T-helper 2 cell treated with Interferon-gamma antibody and Interleukin-4, amounts not matched to agents 100 ng/mL and 5 ng/mL, for 36 hours (primary cell): ENCODE data around the gene ARHGEF37. TPM values are rescaled to one million over a fixed set of nuclear protein-coding genes. Genes with fewer than 3 reads are reported as not detected.

ENCODE experiments used
- intact Hi-C: fragments of 100-400 bp; cut with micrococcal nuclease; formaldehyde crosslinking; loops from one replicate; pipeline ENCODE4 v1.15.1; 2023
- total RNA-seq: library from RNA; stranded (reverse); gene quantifications from 2 replicates; pipeline ENCODE4 v1.2.3, GENCODE V29; 2022

Gene ARHGEF37
- total RNA-seq, 1 donor from 2014 or later: 0.68 TPM

DNA sequence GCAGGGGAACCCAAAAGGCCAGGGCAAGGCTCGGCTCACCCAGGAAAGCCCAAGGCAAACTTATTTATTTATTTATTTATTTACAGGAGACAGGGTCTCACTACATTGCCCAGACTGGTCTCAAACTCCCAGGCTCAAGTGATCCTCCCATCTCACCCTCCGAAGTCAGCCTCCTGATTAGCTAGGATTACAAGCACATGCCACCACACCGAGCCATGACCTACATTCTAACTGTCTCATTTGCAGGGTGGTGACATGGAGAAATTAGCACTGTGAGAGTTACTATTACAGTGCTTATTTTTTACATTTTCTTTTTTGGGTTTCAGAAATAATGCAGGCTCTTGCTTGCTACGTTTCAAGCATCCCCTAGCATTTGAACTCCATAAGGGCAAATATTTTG lies 18.1 kb downstream of the ARHGEF37 start:
- intact Hi-C loops: no loop called here

DNA sequence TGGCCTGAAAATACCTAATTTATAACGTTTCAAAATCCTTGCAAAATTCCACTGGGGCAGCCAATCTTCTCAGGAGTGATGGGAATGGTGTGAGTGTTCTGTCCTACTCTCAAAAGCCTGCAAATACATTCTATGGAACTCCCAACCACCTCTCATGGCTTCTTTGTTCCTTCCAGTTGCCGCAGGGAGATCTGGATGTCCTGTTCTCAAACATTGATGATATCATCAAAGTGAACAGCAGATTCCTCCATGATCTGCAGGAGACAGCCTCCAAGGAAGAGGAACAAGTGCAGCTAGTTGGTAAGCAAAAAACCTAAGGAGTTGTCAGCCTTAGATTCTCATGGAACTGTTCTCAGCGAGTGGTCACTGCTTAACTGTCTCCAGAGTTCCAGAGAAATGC lies 19.6 kb downstream of the ARHGEF37 start:
- intact Hi-C loops: no loop called here

DNA sequence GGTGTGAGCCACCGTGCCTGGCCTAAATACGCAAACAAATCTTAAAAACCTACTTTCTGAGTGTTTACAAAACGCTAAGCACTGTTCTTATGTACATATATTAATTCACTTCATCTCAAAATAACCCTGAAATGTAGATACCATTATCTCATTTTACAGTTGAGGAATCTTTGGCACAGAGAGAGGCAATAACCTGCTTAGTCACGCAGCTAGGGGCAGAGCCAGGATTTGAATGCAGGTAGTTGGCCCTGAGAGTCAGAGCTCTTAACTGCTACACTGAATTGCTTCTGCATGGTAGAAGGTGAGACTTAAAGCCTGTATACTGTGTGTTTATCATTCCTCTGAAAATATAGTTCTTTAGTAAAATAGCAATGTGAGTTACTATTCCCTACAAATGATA lies 21.9 kb downstream of the ARHGEF37 start:
- intact Hi-C loops: no loop called here

DNA sequence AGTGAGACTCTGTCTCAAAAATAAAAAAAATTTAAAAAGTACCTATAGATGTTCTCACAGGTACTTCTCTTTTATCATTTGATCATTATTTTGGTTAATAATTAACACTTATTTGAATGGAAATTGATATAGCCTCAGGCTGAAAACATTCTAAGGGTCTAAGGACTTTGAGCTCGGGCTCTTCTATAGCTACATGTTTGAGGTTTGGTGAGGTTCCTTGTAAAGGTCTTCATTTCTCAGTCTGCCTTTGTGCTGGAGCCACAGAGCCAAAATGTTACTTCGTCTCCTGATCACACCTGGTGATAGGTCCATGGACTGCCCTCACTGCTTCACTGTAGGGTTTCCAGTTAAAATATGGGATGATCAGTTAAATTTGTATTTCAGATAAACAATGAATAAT lies 22.6 kb downstream of the ARHGEF37 start:
- intact Hi-C loops: no loop called here

DNA sequence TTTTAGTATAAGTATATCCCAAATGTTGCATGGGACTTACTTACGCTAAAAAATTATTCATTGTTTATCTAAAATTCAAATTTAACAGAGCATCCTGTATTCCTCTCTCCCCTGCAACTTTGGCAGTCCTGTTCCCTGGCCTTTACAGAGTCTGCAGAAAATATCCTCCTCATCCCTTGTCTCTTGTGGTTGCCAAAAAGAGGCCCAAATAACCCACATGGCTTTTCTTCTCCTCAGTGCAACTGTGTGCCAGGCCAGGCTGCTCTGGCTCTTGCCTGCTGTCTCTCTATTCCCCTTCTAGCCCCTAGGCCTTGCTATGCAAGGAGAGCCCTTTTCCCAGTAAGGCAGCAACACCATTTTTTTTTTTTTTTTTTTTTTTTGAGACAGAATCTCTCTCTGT lies 23.0 kb downstream of the ARHGEF37 start:
- intact Hi-C loops: no loop called here

DNA sequence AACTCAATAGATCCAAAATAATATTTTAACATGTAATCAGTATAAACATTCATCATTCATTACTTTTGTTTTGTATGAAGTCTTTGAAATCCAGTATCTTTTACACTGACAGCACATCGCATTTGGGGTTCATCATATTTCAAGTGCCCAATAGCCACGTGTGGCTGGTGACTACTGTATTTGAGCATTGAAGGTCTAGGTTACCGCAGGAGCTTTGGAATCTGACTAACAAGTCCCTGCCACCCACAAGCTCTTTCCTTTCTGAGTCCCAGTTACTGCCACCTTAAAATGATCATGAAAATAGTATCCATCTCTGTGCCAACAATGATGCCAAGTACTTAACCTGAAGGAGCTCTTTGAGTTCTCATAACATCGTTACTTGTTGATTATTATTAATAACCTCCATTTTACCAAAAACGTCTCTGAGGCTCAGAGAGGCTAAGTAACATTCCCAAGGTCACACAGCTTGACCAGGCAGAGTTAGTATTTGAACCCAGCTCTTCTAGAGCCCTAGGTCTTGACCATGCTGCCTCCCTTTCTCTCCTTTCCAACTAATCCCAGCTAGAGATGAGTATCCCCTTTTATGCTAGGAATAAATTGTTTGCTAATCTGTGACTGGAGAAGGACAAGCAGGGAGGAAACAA lies 24.2 kb downstream of the ARHGEF37 start:
- intact Hi-C loops: no loop called here

DNA sequence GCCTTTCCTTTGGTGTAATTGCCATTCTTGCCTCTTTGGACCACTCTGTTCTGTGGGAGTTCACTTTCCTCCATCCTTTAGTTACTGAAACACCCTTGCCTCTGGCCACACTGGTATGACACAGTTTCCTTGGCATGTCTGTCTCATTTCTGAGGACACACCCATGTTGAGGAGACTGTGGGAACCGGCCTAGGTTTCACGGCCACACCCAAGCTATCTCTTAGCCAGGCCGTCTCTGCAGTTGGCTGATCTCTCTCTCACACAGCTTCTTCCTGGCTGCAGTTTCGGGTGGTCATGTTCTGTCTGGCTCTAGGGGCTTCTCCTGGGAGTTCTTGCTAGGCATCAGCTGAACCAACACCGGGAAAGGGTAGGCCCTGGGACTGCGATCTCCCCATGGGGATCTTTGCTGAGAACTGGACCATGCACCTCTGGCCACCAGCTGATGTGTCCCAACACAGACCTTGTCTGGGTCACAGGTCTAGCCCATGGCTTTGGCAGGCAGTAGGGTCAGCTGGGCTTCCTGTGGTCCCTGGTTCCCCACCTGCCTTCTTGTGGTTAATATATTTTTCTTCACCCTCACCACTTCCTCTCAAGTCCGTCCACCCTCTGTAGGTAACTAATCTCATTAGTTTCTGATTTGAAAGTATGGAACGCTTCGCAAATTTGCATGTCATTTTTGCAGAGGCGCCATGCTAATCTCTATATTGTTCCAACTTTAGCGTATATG lies 24.9 kb downstream of the ARHGEF37 start:
- intact Hi-C loops: no loop called here

DNA sequence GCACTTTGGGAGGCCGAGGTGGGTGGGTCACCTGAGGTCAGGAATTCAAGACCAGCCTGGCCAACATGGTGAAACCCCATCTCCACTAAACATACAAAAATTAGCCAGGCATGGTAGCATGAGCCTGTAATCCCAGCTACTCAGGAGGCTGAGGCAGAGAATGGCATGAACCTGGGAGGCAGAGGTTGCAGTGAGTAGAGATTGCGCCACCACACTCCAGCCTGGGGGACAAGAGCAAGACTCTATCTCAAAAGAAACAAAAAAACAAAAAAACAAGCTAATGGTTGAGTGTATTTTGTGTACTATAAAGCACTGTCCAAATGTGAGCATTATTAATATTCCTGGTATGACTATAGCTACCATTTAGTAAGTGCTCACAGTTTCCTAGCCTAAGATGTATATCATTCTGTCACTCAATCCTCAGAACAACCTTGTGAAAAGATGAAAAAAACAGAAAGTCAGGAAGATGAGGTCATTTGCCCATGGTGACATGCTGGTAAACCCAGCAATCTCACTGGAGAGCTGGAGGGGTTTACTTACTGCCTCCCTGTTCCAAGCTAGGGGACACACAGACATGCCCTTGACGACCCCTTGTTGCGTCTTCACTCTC lies 27.7 kb downstream of the ARHGEF37 start:
- intact Hi-C loops: no loop called here

DNA sequence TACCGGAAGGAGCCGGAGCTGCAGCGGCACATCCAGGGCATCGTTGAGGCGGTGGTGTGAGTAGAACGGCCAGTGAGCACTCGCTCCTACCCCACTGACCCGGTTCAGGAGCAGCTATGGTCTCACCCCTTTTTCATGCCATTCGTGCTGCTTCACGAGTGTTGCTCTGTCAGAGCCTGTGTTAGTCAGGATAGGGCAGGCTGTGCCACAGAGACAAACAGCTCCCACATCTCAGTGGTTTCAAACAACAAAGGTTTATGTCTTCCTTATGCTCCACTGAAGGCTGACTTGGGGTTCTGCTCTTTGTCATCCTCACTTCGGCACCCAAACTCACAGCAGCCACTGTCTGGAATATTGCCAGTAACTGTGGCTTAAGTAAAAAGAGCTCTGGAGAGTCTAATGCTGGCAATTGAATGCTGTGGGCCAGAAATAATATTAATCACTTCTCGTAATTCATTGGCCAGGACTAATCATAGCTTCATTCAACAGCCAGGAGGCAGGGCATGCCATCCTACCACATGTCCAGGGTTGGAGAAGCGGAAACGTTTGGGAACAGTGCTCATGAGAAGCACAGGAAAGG lies 28.4 kb downstream of the ARHGEF37 start:
- intact Hi-C loops: no loop called here

DNA sequence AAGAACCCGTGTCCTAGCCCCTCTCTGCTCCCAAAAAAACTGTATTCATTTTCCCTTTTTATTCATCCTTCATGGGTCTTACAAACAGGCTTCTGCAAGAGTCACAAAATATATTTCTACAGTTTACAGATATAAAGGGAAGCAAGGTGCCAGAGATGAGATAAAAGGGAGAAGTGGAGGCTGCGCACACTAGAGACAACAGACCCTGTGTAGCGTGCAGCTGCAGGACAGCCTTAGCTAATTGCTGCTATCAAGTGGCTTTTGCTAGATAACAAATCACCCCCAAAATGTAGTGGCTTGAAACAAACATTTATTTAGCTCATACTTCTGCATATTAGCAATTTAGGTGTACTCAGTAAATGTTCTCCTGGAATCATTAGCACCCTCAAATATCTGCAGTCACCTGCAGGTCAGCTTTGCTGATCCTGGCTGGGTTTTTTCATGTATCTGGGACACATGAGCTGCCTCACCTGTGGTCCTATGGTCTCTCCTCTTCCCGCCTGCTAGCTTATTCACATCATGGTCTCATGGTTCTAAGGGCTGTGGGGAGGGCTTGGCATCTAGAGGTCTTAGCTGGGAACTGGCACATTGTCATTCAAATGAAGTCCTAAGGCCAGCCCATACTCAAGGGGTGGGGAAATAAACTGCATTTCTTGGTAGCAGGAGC lies 29.4 kb downstream of the ARHGEF37 start:
- intact Hi-C loops: no loop called here

DNA sequence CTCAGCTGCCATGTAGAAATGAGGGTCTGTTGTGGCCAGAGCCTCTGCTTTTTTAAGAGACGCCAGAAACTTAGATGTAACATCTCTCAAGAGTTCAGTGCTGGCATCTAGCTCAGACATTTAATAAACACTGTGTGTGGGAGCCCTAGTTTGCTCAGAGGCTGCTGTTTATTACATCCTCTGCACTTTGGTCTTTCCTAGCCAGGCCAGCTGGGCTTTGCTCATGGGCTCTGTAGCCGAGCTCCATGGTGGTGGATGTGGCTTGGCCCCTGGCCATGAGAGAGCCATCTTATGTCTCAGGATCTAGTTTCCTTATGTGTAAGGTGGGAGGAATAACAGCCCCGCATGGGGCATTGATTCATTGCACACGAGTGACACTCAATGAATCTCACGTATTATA lies 30.0 kb downstream of the ARHGEF37 start:
- intact Hi-C loops: no loop called here

DNA sequence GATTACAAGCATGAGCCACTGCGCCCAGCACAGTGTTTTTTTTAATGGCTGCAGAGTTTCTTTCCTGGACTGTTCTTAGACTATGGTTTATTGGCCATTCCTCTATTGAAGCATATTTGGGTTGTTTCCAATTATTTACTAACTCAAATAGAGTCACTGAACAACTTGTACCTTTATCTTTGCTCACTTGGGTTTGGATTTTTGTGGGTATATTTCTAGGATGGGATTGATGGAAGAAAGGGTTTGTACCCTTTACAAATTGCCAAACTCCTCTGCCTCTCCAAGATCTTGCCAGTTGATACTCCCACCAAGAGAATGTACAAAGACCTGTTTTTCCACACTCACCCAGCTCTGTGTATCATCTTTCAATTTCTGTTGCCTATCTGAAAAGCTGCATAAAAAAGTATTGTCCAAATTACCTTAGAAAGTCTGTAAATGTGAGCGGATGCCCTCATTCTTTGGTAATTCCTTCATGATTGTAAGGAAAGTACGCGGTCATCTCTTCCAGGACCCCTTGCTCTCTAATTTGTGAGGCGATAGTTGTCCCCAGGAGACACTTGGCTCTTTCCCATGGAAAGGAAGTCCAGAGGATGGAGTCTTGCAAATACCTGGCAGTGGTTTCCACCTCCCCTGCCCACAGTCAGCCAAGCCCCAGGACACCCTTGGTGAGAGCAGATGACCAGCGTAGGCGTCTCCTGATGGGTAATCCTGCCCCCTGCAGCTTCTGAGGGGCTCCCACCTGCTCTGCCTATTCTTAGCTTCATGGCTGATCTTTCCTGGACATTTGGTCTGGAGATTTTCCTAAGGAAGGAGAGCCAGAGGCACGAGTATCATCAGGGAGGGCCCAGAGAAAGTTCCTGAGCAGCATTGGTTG lies 33.0 kb downstream of the ARHGEF37 start:
- intact Hi-C loops: no loop called here

DNA sequence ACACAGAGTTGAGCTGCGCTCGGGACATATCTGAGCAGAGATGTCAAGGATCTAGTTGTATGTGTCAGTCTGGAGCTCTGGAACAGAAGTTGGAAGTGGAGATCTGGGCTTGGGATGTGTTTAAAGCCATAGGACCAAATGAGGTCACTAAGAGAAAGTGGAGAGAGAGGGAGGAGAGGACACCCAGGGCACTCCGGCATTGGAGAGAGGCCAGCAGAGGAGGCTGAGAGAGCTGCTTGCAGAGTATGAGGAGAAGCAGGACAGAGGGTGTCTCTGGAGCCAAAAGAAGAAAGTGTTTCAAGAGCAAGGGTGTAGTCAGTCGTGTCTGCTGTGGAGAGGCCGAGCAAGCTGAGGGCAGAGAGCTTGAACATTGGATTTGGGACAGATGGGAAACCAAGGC lies 34.7 kb downstream of the ARHGEF37 start:
- intact Hi-C loops: no loop called here

DNA sequence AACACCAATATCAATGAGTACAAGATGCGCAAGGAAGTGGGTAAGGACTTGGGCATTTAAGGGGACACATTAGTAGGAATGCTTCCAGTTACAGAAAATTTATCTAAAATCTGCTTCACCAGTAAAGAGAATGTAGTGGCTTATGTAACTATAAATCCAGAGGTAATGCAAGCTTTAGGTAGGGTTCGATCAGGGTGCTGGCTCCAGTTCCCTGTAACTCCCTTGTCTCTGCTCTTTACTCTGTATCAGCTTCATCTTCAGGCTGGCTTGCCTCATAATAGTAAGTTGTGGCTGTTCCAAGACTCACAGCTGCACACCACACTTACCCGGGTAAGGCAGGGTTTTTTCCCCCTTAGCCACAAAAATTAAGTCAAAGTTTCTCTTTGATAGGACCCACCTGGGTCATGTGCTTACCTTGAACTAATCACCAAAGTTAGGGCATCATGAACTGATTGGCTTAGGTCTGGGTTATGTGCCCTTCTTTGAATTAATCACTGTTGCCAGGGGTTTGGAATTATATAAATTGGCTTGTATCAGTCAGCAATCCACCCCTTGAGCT lies 35.5 kb downstream of the ARHGEF37 start:
- intact Hi-C loops: no loop called here

DNA sequence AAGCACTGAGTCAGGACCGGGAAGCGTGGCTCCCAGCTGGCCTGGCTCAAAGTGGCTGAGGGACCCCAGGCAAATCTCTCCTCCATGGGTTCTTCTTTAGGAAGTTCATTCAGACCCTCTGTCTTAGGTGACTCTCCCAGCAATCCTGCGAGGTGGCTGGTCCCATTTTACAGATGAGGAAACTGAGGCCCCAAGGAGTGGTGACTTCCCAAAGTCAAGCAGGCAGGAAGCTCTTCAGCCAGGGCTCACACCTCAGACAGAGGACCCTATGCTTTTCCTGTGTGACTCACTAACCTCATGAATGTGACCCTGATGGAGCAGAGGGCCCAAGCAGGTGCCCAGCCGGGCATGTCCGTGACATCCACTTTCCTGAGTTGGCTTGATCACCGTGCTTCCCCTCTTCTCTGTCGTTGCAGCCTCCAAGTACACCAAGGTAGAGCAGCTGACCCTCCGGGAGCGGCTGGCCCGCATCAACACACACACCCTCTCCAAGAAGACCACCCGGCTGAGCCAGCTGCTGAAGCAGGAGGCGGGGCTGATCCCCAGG lies 36.5 kb downstream of the ARHGEF37 start:
- intact Hi-C loops: loop anchor here (1.0 to 2.0 kb wide), 2 partner anchors 37 to 236 kb away; partner anchors contain the start of gene ARHGEF37

DNA sequence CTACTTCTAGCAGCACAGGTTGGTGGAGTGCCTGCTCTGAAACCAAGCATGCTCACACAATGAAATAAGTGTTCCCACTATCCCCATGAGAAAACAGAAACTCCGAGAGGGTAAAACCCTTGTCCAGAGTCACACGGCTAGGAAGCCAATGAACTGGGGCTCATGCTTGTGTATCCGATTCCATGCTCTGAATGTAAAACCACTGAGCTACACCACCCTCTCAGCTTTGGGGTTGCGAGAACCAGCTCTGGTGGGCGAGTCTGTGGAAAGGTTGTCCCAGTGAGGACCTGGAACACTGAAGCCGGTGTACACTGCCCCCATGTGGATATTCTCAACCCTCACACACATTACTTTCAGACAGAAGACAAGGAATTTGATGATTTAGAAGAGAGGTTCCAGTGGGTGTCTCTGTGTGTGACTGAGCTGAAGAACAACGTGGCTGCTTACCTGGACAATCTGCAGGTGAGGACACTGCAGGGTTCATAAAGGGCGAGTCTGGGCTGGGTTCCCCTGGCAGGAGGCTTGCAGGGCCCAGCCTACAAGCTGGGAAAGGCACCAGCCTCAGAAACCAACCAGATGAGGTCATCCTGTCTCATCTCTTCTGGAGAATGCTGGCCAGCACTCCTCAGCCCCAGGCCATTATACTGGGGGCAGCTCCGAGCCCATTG lies 37.4 kb downstream of the ARHGEF37 start:
- intact Hi-C loops: loop anchor here (1.0 to 2.0 kb wide), 2 partner anchors 38 to 236 kb away; partner anchors contain the start of gene ARHGEF37

DNA sequence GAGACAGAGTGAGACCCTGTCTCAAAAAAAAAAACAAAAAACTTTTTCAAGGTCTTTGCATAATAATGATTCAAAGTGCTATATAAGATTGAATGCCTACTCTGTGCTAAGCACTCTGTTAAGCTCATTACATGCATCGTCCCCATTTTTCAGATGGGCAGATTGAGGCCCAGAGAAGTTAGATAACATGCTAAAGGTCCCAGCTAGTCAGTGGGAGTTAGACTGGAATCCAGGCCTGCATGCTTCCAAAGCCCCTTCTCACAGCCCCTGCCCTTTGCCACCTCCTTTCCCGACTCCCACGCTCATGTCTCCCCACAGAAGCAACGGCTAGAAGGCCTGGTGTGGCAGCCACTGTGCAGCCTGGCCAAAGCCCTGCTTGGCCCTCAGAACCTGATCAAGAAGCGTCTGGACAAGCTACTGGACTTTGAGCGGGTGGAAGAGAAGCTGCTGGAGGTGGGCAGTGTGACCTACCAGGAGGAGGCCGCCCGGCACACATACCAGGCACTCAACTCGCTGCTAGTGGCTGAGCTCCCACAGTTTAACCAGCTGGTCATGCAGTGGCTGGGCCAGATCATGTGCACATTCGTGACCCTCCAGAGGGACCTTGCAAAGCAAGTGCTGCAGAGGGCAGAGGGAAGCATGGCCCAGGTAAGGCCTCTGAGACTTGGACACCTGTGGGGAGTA lies 40.3 kb downstream of the ARHGEF37 start:
- intact Hi-C loops: no loop called here

DNA sequence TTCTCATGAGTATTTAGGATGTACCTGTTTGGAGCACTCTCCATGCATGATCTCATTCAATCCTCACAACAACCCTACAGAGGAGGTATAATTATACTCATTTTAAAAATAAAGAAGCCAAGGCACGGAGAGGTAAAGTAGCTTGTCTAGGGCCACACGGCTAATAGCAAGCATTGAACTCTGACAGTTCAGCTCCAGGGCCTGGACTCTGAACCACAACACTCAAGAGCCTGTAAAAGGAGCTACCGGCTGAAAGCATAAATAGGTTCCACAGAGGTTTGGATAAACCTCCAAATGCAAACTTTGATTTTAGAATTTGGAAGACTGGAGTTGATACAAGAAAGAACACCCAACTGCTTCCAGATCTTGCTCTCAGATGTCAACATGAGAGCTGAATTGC lies 41.2 kb downstream of the ARHGEF37 start:
- intact Hi-C loops: no loop called here

DNA sequence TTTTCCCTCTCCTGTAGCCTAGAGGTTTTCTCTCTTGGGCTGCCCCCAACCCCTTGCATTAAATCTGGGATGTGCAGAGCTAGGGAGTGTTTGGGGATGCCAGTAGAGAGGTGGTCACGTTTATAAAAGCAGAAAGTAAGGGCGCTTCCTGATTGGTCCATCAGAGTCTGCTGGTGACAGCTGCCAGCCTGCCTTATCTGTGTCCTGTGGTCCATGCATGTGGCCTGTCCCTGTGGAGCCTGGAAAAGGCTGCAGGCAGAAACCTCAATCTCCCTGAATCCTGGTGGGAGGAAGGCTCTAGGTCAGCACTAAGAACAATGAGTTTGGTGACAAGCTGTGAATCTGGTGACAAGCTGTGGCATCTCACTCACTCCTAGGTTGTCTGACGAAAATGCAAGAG lies 42.2 kb downstream of the ARHGEF37 start:
- intact Hi-C loops: no loop called here
